HL-60 (cell line): Measurements from ENCODE around the gene DHRS7B.

Experiments
- DNase-seq, 2 experiments: peaks; one replicate each; pipeline ENCODE4 v3.0.0-alpha.2; 2010 to 2020; ENCODE audit warnings: low read depth in 1 of 2, low spot score in 1 of 2
- H3K27ac ChIP-seq: fragments of 250-450 bp; sonication (Bioruptor Pico); replicated peaks from 2 replicates; pipeline ENCODE4 v1.5.1; 2020; ENCODE audit warnings: mild to moderate bottlenecking, moderate library complexity
- H3K27me3 ChIP-seq: fragments of 250-450 bp; sonication (Bioruptor Pico); 2 replicates; pipeline ENCODE4 v1.5.1; 2021; ENCODE audit warnings: mild to moderate bottlenecking, moderate library complexity; ENCODE audit not compliant: insufficient read depth, poor library complexity, severe bottlenecking
- H3K4me3 ChIP-seq: replicated peaks from 2 replicates; pipeline ENCODE4 v1.5.1; 2011; ENCODE audit warnings: mild to moderate bottlenecking, control low read depth, low read length; ENCODE audit not compliant: insufficient read depth
- GABPA ChIP-seq: IDR thresholded peaks from 2 replicates; pipeline ENCODE4 v1.6.1; 2012; ENCODE audit warnings: low read depth
- POLR2AphosphoS5 ChIP-seq: IDR thresholded peaks from 2 replicates; pipeline ENCODE4 v1.6.1; 2012; ENCODE audit warnings: low read depth
- SPI1 ChIP-seq: IDR thresholded peaks from 2 replicates; pipeline ENCODE4 v1.6.1; 2012; ENCODE audit warnings: low read depth, mild to moderate bottlenecking, borderline replicate concordance
- TF ChIP-seq, protein P1 (sequence below): IDR thresholded peaks from 2 replicates; pipeline ENCODE4 v1.6.1; 2012; ENCODE audit warnings: low read depth; ENCODE audit not compliant: insufficient replicate concordance
- TF ChIP-seq, protein P2 (sequence below): IDR thresholded peaks from one replicate; pipeline ENCODE4 v1.5.1; 2011; ENCODE audit warnings: low read length, control low read depth, inconsistent platforms; ENCODE audit not compliant: insufficient read depth

The DHRS7B gene

GRCh38 chr17:21208352-21208751 lies 81.6 kb downstream of the DHRS7B start:
- H3K27ac ChIP-seq, result no peak overlapping the region
- H3K27me3 ChIP-seq, result no peaks in the 10 kb centered on the region
- no peak for DNase-seq
- H3K4me3 ChIP-seq, result no peak overlapping the region
- TF ChIP-seq, protein P1, sequence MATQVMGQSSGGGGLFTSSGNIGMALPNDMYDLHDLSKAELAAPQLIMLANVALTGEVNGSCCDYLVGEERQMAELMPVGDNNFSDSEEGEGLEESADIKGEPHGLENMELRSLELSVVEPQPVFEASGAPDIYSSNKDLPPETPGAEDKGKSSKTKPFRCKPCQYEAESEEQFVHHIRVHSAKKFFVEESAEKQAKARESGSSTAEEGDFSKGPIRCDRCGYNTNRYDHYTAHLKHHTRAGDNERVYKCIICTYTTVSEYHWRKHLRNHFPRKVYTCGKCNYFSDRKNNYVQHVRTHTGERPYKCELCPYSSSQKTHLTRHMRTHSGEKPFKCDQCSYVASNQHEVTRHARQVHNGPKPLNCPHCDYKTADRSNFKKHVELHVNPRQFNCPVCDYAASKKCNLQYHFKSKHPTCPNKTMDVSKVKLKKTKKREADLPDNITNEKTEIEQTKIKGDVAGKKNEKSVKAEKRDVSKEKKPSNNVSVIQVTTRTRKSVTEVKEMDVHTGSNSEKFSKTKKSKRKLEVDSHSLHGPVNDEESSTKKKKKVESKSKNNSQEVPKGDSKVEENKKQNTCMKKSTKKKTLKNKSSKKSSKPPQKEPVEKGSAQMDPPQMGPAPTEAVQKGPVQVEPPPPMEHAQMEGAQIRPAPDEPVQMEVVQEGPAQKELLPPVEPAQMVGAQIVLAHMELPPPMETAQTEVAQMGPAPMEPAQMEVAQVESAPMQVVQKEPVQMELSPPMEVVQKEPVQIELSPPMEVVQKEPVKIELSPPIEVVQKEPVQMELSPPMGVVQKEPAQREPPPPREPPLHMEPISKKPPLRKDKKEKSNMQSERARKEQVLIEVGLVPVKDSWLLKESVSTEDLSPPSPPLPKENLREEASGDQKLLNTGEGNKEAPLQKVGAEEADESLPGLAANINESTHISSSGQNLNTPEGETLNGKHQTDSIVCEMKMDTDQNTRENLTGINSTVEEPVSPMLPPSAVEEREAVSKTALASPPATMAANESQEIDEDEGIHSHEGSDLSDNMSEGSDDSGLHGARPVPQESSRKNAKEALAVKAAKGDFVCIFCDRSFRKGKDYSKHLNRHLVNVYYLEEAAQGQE, result no peak
- TF ChIP-seq SPI1 (no peak), POLR2AphosphoS5 (no peak), GABPA (no peak)
- TF ChIP-seq, protein P2, sequence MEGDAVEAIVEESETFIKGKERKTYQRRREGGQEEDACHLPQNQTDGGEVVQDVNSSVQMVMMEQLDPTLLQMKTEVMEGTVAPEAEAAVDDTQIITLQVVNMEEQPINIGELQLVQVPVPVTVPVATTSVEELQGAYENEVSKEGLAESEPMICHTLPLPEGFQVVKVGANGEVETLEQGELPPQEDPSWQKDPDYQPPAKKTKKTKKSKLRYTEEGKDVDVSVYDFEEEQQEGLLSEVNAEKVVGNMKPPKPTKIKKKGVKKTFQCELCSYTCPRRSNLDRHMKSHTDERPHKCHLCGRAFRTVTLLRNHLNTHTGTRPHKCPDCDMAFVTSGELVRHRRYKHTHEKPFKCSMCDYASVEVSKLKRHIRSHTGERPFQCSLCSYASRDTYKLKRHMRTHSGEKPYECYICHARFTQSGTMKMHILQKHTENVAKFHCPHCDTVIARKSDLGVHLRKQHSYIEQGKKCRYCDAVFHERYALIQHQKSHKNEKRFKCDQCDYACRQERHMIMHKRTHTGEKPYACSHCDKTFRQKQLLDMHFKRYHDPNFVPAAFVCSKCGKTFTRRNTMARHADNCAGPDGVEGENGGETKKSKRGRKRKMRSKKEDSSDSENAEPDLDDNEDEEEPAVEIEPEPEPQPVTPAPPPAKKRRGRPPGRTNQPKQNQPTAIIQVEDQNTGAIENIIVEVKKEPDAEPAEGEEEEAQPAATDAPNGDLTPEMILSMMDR, result no peak

DNA sequence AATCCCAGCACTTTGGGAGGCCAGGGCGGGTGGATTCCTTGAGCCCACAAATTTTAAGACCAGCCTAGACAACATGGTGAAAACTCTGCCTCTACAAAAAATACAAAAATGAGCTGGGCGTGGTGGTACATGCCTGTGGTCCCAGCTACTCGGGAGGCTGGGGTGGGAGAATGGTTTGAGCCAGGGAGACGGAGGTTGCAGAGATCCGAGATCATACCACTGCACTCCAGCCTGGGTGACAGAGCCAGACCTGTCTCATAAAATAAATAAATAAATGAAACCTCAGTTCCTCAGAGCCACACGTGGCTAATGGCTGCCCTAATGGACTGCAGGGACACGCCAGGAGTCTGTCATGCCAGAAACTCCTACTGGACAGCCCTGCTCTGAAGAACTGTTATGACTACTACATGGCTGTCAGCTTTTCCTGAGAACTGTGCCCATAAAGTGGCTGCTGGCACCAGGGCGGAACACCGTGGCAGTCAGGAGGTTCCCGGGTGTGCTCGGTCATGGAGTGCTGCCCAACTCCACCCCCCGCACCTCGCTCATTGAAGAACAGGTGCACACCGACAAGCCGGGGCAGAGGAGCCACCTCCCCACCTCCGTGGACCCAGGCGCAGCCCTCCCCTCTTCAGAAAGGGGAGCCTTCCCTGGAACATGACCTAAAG lies 82.9 kb downstream of the DHRS7B start:
- peak overlapping the region; percentile 49; the same call in 1 of the 2 replicates for H3K27ac ChIP-seq
- no peak overlapping the region for H3K4me3 ChIP-seq
- no peak for DNase-seq
- H3K27me3 ChIP-seq, result no peaks in the 10 kb centered on the region
- TF ChIP-seq, protein P1, result no peak
- no peak for TF ChIP-seq POLR2AphosphoS5
- TF ChIP-seq, protein P2, result no peak
- no peak for TF ChIP-seq SPI1
- TF ChIP-seq GABPA, result no peak

DNA sequence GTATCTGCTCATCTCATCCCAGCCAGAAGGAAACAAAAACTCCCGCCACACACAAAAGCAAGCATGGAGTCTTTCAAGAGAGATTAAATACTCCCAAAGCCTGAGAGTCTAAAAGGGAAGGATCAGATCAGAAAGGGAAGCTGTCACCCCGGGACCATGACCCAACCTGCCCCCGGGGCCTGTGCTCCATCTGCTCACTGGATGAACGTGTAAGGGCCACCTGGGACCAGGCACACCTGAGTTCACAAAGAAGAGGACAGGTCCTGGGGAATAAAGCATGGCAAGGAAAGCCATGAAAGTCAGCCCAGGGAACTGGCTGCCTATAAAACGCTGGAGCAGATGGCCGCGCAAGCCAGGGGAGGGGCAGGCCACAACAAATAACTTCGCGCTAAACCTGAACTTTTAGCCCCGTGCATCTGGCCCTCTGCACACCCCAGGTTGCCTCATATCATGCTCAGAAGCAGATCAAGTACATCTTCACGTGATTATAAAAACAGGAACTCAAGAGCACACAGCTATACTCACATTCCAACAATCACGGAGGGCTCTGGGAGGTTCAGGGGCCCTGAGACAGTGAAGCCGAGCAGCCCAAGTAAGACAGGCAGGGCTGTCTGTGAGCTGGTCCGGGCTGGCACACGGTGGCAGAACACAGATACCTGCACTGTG lies 83.8 kb downstream of the DHRS7B start:
- peak in 1 of 2 experiments; percentile 89 for DNase-seq
- Histone ChIP-seq H3K27me3 (no peaks in the 10 kb centered on the region), H3K27ac (peak overlapping the region; percentile 49), H3K4me3 (peak overlapping the region; percentile 2; the same call in 1 of the 2 replicates)
- TF ChIP-seq SPI1 (peak; percentile 97), POLR2AphosphoS5 (peak; percentile 63), GABPA (no peak)

GRCh38 chr17:21211825-21212479 lies 85.2 kb downstream of the DHRS7B start:
- no peak for DNase-seq
- peak overlapping the region; percentile 99; the same call in 1 of the 2 replicates for H3K27ac ChIP-seq
- TF ChIP-seq POLR2AphosphoS5, result peak; percentile 28; the same call in 1 of the 2 replicates
- TF ChIP-seq, protein P1, result no peak
- TF ChIP-seq, protein P2, result no peak
- H3K4me3 ChIP-seq, result peak overlapping the region; percentile 87
- H3K27me3 ChIP-seq, result no peaks in the 10 kb centered on the region
